AG10803 (cell line): ENCODE data around the gene MAPK1.
"Not testable (repeated sequence)": the region's sequence is repeated elsewhere in the genome, so short reads cannot be mapped to it uniquely, and the experiment has no call there.

Experiments
- DNase-seq: peaks from one replicate; pipeline ENCODE4 v3.0.0; 2010; ENCODE audit warnings: low read depth
- H3K4me3 ChIP-seq: 2 replicates; pipeline ENCODE4 v1.5.1; 2011; ENCODE audit warnings: mild to moderate bottlenecking, low read length, control low read depth
- CTCF ChIP-seq: conservative IDR thresholded peaks from 2 replicates; pipeline ENCODE4 v1.5.1; 2011; ENCODE audit warnings: mild to moderate bottlenecking, low read length, control low read depth, inconsistent platforms

Gene MAPK1

GRCh38 chr22:21828268-21828638, 39.2 kb downstream of the MAPK1 start:
- no peak for DNase-seq
- H3K4me3 ChIP-seq: no peak overlapping the region
- TF ChIP-seq CTCF: no peak

- H3K4me3 ChIP-seq: no peak overlapping the region
- TF ChIP-seq CTCF: no peak
- no peak for DNase-seq
These were observed 39.7 kb downstream of the MAPK1 start for GRCh38 chr22:21827628-21828267.

DNA sequence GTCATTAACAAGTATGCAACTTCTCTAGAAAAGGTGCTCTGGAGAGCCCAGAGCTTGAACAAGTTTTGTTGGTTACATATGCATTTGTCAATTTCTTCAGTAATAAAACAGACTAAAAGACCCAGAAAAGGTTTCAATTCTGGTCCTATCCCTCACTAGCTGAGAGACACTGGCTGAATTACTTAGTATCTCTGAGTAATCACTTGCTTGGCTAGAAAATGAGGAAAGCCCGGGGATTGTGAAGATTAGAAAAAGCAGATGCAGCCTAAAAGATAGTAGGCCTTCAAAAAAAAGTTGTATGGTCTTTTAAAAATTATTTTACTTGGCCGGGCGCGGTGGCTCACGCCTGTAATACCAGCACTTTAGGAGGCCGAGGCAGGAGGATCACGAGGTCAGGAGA, 41.2 kb downstream of the MAPK1 start:
- no peak for TF ChIP-seq CTCF
- DNase-seq: no peak
- H3K4me3 ChIP-seq: no peak overlapping the region

DNA sequence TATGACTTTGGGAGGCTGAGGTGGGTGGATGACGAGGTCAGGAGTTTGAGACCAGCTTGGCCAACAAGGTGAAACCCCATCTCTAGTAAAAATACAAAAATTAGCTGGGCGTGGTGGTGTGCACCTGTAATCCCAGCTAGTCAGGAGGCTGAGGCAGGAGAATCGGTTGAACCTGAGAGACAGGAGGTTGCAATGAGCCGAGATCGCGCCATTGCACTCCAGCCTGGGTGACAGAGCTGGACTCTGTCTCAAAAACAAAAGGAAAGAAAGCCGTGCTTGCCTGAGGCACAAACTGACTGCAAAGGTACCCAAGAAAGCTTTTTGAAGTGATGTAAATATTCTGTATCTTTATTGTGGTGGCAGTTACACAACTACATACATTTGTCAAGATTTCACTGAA, 42.5 kb downstream of the MAPK1 start:
- H3K4me3 ChIP-seq, DNase-seq: not testable (repeated sequence)

DNA sequence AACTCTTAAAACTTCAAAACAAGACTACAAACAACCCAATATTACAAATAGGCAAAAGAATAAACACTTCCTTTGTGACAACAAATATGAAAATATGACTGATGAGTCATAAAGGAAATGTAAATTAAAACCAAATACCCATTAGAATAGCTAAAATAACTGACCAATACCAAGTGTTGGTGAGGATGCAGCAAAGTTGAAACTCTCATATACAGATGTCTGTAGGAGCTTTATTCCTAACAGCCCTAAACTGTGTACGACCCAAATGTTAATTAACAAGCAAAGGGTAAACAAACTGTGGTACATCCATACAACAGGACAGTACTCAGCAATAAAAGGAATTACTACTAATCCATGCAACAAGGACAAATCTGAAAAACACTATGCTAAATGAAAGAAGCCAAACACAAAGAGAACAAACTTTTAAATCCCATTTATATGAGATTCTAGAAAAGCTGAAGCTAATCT, 43.0 kb downstream of the MAPK1 start:
- DNase-seq: no peak
- no peak overlapping the region for H3K4me3 ChIP-seq
- TF ChIP-seq CTCF: no peak

DNA sequence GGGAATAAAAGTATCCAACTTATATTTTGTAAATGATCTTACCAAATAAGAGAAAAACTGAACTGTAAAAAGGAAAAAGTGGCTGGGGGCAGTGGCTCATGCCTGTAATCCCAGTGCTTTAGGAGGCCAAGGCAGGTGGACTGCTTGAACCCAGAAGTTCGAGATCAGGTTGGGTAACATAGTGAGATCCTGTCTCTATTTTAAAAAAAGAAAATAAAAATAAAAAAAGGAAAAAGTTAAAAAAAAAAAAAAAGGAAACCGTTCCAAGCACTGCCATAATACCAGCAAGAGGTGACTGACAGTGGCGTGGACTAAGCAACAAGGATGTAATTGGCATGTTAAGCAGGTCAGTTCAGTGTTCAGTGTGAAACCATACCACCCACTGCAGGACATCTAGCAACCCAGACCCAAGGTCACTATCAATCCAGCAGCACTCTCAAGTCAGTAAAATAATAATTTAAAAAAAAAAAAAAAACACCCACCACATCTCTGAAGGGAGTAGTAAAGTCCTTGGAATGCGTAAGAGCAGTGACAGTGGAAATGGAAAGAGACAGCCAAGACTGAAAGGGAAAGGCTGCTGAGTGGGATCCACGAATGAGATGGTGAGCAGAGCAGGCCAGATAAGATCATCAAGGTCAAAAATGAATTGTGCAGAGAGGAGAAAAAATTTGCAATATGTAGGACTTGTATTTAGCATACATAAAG, 43.6 kb downstream of the MAPK1 start:
- no peak overlapping the region for H3K4me3 ChIP-seq
- no peak for TF ChIP-seq CTCF
- peak; percentile 43 for DNase-seq

GRCh38 chr22:21819183-21819770, 48.2 kb downstream of the MAPK1 start:
- H3K4me3 ChIP-seq: no peak overlapping the region
- no peak for TF ChIP-seq CTCF
- no peak for DNase-seq
